Liver (tissue), 9 donors: ENCODE measurements around the gene PKMYT1. TPM values are rescaled to one million over a fixed set of nuclear protein-coding genes. Genes with fewer than 3 reads are reported as not detected.
A peak's percentile ranks its signal among the peaks of the same experiment; 100 is the strongest.

Experiments
- DNase-seq: peaks from one replicate; pipeline ENCODE4 v3.0.0-alpha.2; 2017; ENCODE audit warnings: low spot score
- H3K27ac ChIP-seq, 2 donors: one replicate each; pipeline ENCODE4 v1.7.0; 2013; ENCODE audit warnings: inconsistent platforms in 2 of 2, low read length in 2 of 2, control low read depth in 1 of 2, low read depth in 1 of 2, mild to moderate bottlenecking in 1 of 2
- H3K27me3 ChIP-seq, 4 donors: one replicate each; pipeline versions ENCODE4 v1.6.1 to v1.7.0; 2013; ENCODE audit warnings: low read length in 3 of 4, inconsistent platforms in 1 of 4, mild to moderate bottlenecking in 1 of 4, moderate library complexity in 1 of 4; ENCODE audit not compliant: control insufficient read depth in 4 of 4, insufficient read depth in 4 of 4
- H3K36me3 ChIP-seq, 4 donors: one replicate each; pipeline versions ENCODE4 v1.6.1 to v1.7.0; 2013; ENCODE audit warnings: low read length in 3 of 4, mild to moderate bottlenecking in 3 of 4, low read depth in 1 of 4, moderate library complexity in 1 of 4; ENCODE audit not compliant: control insufficient read depth in 4 of 4, insufficient read depth in 3 of 4
- H3K4me1 ChIP-seq, 4 donors: one replicate each; pipeline versions ENCODE4 v1.6.1 to v1.7.0; 2013; ENCODE audit warnings: low read length in 3 of 4, mild to moderate bottlenecking in 3 of 4, moderate library complexity in 1 of 4; ENCODE audit not compliant: control insufficient read depth in 4 of 4, insufficient read depth in 4 of 4
- H3K4me3 ChIP-seq, 3 donors: one replicate each; pipeline versions ENCODE4 v1.6.1 to v1.7.0; 2013; ENCODE audit warnings: low read length in 3 of 3, control low read depth in 1 of 3, low read depth in 1 of 3, mild to moderate bottlenecking in 1 of 3
- H3K9ac ChIP-seq, 2 donors: one replicate each; pipeline ENCODE4 v1.7.0; 2013; ENCODE audit warnings: low read length in 2 of 2, mild to moderate bottlenecking in 2 of 2, moderate library complexity in 2 of 2, control low read depth in 1 of 2, low read depth in 1 of 2
- H3K9me3 ChIP-seq, 4 donors: one replicate each; pipeline versions ENCODE4 v1.6.1 to v1.7.0; 2013; ENCODE audit warnings: low read length in 3 of 4; ENCODE audit not compliant: control insufficient read depth in 4 of 4
- EGR1 ChIP-seq, 2 donors: IDR thresholded peaks; 2 replicates each; pipeline ENCODE4 v1.6.1; 2016 to 2018; ENCODE audit warnings: antibody characterized with exemption in 2 of 2, low read depth in 2 of 2
- FOXA1 ChIP-seq: IDR thresholded peaks from 2 replicates; pipeline ENCODE4 v1.6.1; 2016; ENCODE audit warnings: antibody characterized with exemption
- GABPA ChIP-seq, 2 donors: IDR thresholded peaks in 1 of 2; conservative IDR thresholded peaks in 1 of 2; 2 replicates each; pipeline ENCODE4 v1.6.1; 2016; ENCODE audit warnings: antibody characterized with exemption in 2 of 2, mild to moderate bottlenecking in 1 of 2, moderate library complexity in 1 of 2
- HNF4A ChIP-seq, 2 donors: conservative IDR thresholded peaks; 2 replicates each; pipeline ENCODE4 v1.6.1; 2016; ENCODE audit warnings: antibody characterized with exemption in 2 of 2, mild to moderate bottlenecking in 2 of 2
- HNF4G ChIP-seq: IDR thresholded peaks from 2 replicates; pipeline ENCODE4 v1.6.1; 2016; ENCODE audit warnings: antibody characterized with exemption
- JUND ChIP-seq, 2 donors: IDR thresholded peaks; 2 replicates each; pipeline ENCODE4 v1.6.1; 2016; ENCODE audit warnings: antibody characterized with exemption in 2 of 2
- MAX ChIP-seq: IDR thresholded peaks from 2 replicates; pipeline ENCODE4 v1.6.1; 2016; ENCODE audit warnings: antibody characterized with exemption
- NR2F2 ChIP-seq: IDR thresholded peaks from 2 replicates; pipeline ENCODE4 v1.6.1; 2016; ENCODE audit warnings: antibody characterized with exemption
- RXRA ChIP-seq, 2 donors: IDR thresholded peaks; 2 replicates each; pipeline ENCODE4 v1.6.1; 2017 to 2018; ENCODE audit warnings: antibody characterized with exemption in 2 of 2, mild to moderate bottlenecking in 1 of 2
- TAF1 ChIP-seq: conservative IDR thresholded peaks from 2 replicates; pipeline ENCODE4 v1.6.1; 2016; ENCODE audit warnings: antibody characterized with exemption, mild to moderate bottlenecking
- WGBS: extraction: QIAGEN DNeasy Blood & Tissue Kit; methylation state at CpG from one replicate; pipeline ENCODE4 v1.1.7; 2013; 5-methylcytosine and 5-hydroxymethylcytosine counted together
- polyA plus RNA-seq, 2 donors: library from polyadenylated mRNA; stranded (reverse) in 1 of 2; unstranded in 1 of 2; fragments of 200-250 nt in 1 of 2; fragments of >200 nt in 1 of 2; fragmentation: Nextera tagmentation in 1 of 2; extraction: Ambion mirVana in 1 of 2; gene quantifications; one replicate each; pipeline versions ENCODE4 v1.2.1 to v1.2.3, GENCODE V29; 2013 to 2015
- total RNA-seq, 2 donors: library from RNA; depleted of rRNA; stranded (reverse); fragments of >200 nt; gene quantifications; one replicate each; pipeline ENCODE4 v1.2.3, GENCODE V29; 2014
- TF ChIP-seq, protein P1 (sequence below): IDR thresholded peaks from 2 replicates; pipeline ENCODE4 v1.6.1; 2016; ENCODE audit warnings: antibody characterized with exemption, mild to moderate bottlenecking
- TF ChIP-seq, protein P2 (sequence below): IDR thresholded peaks from 2 replicates; pipeline ENCODE4 v1.6.1; 2016; ENCODE audit warnings: antibody characterized with exemption
- donor health status: healthy.
- donor health status: healthy.
- donor health status: healthy.
- donor health status: healthy.
- donor health status: healthy.

The PKMYT1 gene
- total and polyA plus RNA-seq, 4 donors, result 0.50 to 15.8 (median 2.6) TPM

DNA sequence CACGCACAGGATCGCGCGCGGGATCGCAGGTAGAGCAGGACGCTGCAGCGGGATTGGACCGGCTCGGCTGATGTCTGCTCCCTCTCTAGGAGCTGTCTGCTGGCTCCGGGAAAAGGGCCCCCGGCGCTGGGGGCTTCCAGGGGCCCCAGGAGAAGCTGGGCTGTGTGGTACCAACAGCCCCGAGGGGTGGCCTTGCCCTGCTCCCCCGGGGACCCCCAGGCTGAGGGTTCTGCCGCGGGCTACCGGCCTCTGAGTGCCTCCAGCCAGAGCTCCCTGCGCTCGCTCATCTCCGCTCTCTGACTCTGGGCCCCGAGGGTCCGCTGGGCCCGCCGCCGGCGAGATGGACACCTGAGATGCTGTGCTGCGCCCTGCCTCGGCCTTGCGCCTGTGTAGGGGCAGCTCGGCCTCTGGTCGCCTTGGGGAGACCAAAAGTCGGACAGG, 12.5 kb downstream of the PKMYT1 start:
- no peak for TF ChIP-seq HNF4G
- no peak for TF ChIP-seq MAX
- TF ChIP-seq TAF1, result no peak
- no peak for TF ChIP-seq JUND (IDR thresholded peaks at IDR 0.05)
- TF ChIP-seq, protein P1, sequence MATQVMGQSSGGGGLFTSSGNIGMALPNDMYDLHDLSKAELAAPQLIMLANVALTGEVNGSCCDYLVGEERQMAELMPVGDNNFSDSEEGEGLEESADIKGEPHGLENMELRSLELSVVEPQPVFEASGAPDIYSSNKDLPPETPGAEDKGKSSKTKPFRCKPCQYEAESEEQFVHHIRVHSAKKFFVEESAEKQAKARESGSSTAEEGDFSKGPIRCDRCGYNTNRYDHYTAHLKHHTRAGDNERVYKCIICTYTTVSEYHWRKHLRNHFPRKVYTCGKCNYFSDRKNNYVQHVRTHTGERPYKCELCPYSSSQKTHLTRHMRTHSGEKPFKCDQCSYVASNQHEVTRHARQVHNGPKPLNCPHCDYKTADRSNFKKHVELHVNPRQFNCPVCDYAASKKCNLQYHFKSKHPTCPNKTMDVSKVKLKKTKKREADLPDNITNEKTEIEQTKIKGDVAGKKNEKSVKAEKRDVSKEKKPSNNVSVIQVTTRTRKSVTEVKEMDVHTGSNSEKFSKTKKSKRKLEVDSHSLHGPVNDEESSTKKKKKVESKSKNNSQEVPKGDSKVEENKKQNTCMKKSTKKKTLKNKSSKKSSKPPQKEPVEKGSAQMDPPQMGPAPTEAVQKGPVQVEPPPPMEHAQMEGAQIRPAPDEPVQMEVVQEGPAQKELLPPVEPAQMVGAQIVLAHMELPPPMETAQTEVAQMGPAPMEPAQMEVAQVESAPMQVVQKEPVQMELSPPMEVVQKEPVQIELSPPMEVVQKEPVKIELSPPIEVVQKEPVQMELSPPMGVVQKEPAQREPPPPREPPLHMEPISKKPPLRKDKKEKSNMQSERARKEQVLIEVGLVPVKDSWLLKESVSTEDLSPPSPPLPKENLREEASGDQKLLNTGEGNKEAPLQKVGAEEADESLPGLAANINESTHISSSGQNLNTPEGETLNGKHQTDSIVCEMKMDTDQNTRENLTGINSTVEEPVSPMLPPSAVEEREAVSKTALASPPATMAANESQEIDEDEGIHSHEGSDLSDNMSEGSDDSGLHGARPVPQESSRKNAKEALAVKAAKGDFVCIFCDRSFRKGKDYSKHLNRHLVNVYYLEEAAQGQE, result no peak
- no peak for TF ChIP-seq GABPA (IDR thresholded peaks at IDR 0.05 in 1 of 2, conservative IDR thresholded peaks at IDR 0.05 in 1 of 2)
- no peak for TF ChIP-seq NR2F2
- TF ChIP-seq, protein P2, sequence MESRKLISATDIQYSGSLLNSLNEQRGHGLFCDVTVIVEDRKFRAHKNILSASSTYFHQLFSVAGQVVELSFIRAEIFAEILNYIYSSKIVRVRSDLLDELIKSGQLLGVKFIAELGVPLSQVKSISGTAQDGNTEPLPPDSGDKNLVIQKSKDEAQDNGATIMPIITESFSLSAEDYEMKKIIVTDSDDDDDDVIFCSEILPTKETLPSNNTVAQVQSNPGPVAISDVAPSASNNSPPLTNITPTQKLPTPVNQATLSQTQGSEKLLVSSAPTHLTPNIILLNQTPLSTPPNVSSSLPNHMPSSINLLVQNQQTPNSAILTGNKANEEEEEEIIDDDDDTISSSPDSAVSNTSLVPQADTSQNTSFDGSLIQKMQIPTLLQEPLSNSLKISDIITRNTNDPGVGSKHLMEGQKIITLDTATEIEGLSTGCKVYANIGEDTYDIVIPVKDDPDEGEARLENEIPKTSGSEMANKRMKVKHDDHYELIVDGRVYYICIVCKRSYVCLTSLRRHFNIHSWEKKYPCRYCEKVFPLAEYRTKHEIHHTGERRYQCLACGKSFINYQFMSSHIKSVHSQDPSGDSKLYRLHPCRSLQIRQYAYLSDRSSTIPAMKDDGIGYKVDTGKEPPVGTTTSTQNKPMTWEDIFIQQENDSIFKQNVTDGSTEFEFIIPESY, result no peak
- no peak for DNase-seq
- H3K9ac ChIP-seq, result no peak overlapping the region
- no peak overlapping the region for H3K27ac ChIP-seq
- no peak overlapping the region for H3K4me3 ChIP-seq
- H3K36me3 ChIP-seq, result no peaks in the 10 kb centered on the region
- H3K9me3 ChIP-seq, result no peaks in the 10 kb centered on the region
- H3K4me1 ChIP-seq, result peaks cover 7 to 44% (median 34%) of the 10 kb centered on the region in 4 donors
- H3K27me3 ChIP-seq, result peaks cover 0 to 11% (median 4%) of the 10 kb centered on the region in 4 donors
- WGBS, result 48% methylated on average over 33 of the region's 33 CpGs

GRCh38 chr16:2967211-2967631, 13.0 kb downstream of the PKMYT1 start:
- no peak for TF ChIP-seq EGR1 (IDR thresholded peaks at IDR 0.05; ENCODE audit: low read depth in 2 of 2)
- no peak for TF ChIP-seq JUND (IDR thresholded peaks at IDR 0.05)
- no peak for TF ChIP-seq FOXA1
- no peak for TF ChIP-seq MAX
- TF ChIP-seq, protein P1, result no peak
- TF ChIP-seq RXRA (IDR thresholded peaks at IDR 0.05), result no peak
- no peak for TF ChIP-seq HNF4A (conservative IDR thresholded peaks at IDR 0.05)
- TF ChIP-seq NR2F2, result no peak
- TF ChIP-seq, protein P2, result no peak
- no peak overlapping the region for H3K9ac ChIP-seq
- H3K9me3 ChIP-seq, result no peaks in the 10 kb centered on the region
- H3K27me3 ChIP-seq, result peaks cover 0 to 14% (median 4%) of the 10 kb centered on the region in 4 donors
- no peak for DNase-seq
- H3K36me3 ChIP-seq, result no peaks in the 10 kb centered on the region
- H3K27ac ChIP-seq, result no peak overlapping the region
- peak overlapping the region in 1 of 3 donors; percentile 7 for H3K4me3 ChIP-seq
- H3K4me1 ChIP-seq, result peaks cover 7 to 44% (median 34%) of the 10 kb centered on the region in 4 donors
- WGBS, result 13% methylated on average over 51 of the region's 51 CpGs
